K562 (cell line): ENCODE results near the gene CSNK1G1. TPM values are rescaled to one million over a fixed set of nuclear protein-coding genes. Genes with fewer than 3 reads are reported as not detected.

Experiments used
- ATAC-seq: fragments of 200-7000 bp; cut with Tn5 transposase; 3 replicates; pipeline ENCODE4 v1.9.1; 2020; ENCODE audit warnings: moderate library complexity
- BruUV-seq: library from RNA; stranded (reverse); fragments of 400-500 nt; replicated peaks from 2 replicates; lab custom pipeline; 2021; lab: Mats Ljungman, UMichigan
- CTCF ChIA-PET: fragments of 300-600 bp; formaldehyde crosslinking; extraction: SDS; loops from one replicate; lab custom pipeline; 2021; ENCODE audit warnings: low intra/inter-chr PET ratio; lab: Yijun Ruan, JAX
- POLR2A ChIA-PET: fragments of 300-600, 350-650 bp; sonication (Branson Sonifier 250); formaldehyde crosslinking; extraction: SDS; loops from one replicate; lab custom pipeline; 2021; ENCODE audit warnings: antibody characterized with exemption, inconsistent platforms; lab: Yijun Ruan, JAX
- DNase-seq, 4 experiments: peaks; one replicate each; pipeline versions ENCODE4 v3.0.0 to v3.0.0-alpha.2; 2011 to 2018; ENCODE audit warnings: low spot score in 3 of 4, mixed read lengths in 3 of 4; ENCODE audit errors: extremely low read depth in 1 of 4
- FAIRE-seq: peaks from 2 replicates; lab custom pipeline; 2011; peaks lifted over from hg19 to GRCh38; lab: Jason Lieb, UNC
- H2AFZ ChIP-seq: 2 replicates; pipeline ENCODE4 v1.6.0; 2011; ENCODE audit warnings: low read depth, low read length, control low read depth, inconsistent platforms
- H3K27ac ChIP-seq: fragments of 200-600 bp; 3 replicates; pipeline ENCODE4 v1.8.0; 2011; ENCODE audit warnings: low read depth, mild to moderate bottlenecking, control low read depth, inconsistent platforms, low read length, moderate library complexity, mixed read lengths; ENCODE audit errors: extremely low read depth
- H3K27me3 ChIP-seq, 2 experiments: fragments of 300-600 bp in 1 of 2; 2 replicates in 1 of 2; 3 replicates in 1 of 2; pipeline versions ENCODE4 v1.6.0 to v1.8.0; 2011; ENCODE audit warnings: inconsistent platforms in 2 of 2, low read length in 2 of 2, mild to moderate bottlenecking in 1 of 2, mixed read lengths in 1 of 2, moderate library complexity in 1 of 2; ENCODE audit not compliant: control insufficient read depth in 2 of 2, insufficient read depth in 2 of 2
- H3K36me3 ChIP-seq: fragments of 300-600 bp; 3 replicates; pipeline ENCODE4 v1.8.0; 2011; ENCODE audit warnings: mild to moderate bottlenecking, low read length, inconsistent platforms; ENCODE audit not compliant: control insufficient read depth, insufficient read depth
- H3K4me1 ChIP-seq, 2 experiments: fragments of 200-600 bp in 1 of 2; replicated peaks in 1 of 2; 2 replicates in 1 of 2; 3 replicates in 1 of 2; pipeline versions ENCODE4 v1.5.1 to v1.8.0; 2011; ENCODE audit warnings: inconsistent platforms in 2 of 2, low read length in 2 of 2, mild to moderate bottlenecking in 1 of 2, mixed read lengths in 1 of 2, moderate library complexity in 1 of 2; ENCODE audit not compliant: control insufficient read depth in 2 of 2, insufficient read depth in 2 of 2
- H3K4me2 ChIP-seq: 2 replicates; pipeline ENCODE4 v1.6.1; 2011; ENCODE audit warnings: low read length, control low read depth, inconsistent platforms, mixed read lengths; ENCODE audit not compliant: insufficient read depth
- H3K4me3 ChIP-seq: fragments of 200-600 bp; sonication (generic), shearing (Covaris generic); 2 replicates; pipeline ENCODE4 v1.5.1; 2016; ENCODE audit warnings: control low read depth, inconsistent platforms
- H3K79me2 ChIP-seq: fragments of 200-600 bp; 3 replicates; pipeline ENCODE4 v1.8.0; 2011; ENCODE audit warnings: low read length, inconsistent platforms; ENCODE audit not compliant: control insufficient read depth, insufficient read depth
- H3K9ac ChIP-seq, 2 experiments: 2 replicates each; pipeline versions ENCODE4 v1.6.0 to v1.6.1; 2011; ENCODE audit warnings: low read depth in 2 of 2, low read length in 2 of 2, control low read depth in 1 of 2, inconsistent platforms in 1 of 2, mild to moderate bottlenecking in 1 of 2, mixed read lengths in 1 of 2; ENCODE audit not compliant: insufficient read depth in 1 of 2
- H3K9me1 ChIP-seq: one replicate; pipeline ENCODE4 v1.6.0; 2011; ENCODE audit warnings: inconsistent platforms, mild to moderate bottlenecking, low read length, moderate library complexity; ENCODE audit not compliant: control insufficient read depth, insufficient read depth
- H3K9me3 ChIP-seq: replicated peaks from 2 replicates; pipeline ENCODE4 v1.5.1; 2011; ENCODE audit warnings: low read depth, low read length, inconsistent platforms; ENCODE audit not compliant: control insufficient read depth, insufficient read depth
- H4K20me1 ChIP-seq: replicated peaks from 2 replicates; pipeline ENCODE4 v1.6.1; 2011; ENCODE audit warnings: low read length, inconsistent platforms, mixed read lengths; ENCODE audit not compliant: control insufficient read depth, insufficient read depth
- ATF6 ChIP-seq: sonication (generic); formaldehyde crosslinking; IDR thresholded peaks from 2 replicates; pipeline ENCODE4 v1.4.0; 2020; ENCODE audit warnings: mild to moderate bottlenecking, missing genetic modification reagents
- ZFX ChIP-seq: sonication (generic); formaldehyde crosslinking; IDR thresholded peaks from 2 replicates; pipeline ENCODE4 v1.8.0; 2022; ENCODE audit warnings: mild to moderate bottlenecking, missing genetic modification reagents, moderate library complexity
- ZNF324 ChIP-seq: fragments of 250-450 bp; sonication (Bioruptor Pico); IDR thresholded peaks from 2 replicates; pipeline ENCODE4 v1.4.0; 2020; ENCODE audit warnings: mild to moderate bottlenecking
- ZNF668 ChIP-seq: fragments of 250-450 bp; sonication (Bioruptor Pico); IDR thresholded peaks from 2 replicates; pipeline ENCODE4 v1.8.0; 2022; ENCODE audit warnings: mild to moderate bottlenecking, inconsistent platforms
- WGBS: fragments of 100-300 bp; shearing (Covaris generic); methylation state at CpG from one replicate; pipeline ENCODE4 v1.1.6; 2016; ENCODE audit warnings: low coverage, mixed read lengths; ENCODE audit not compliant: insufficient coverage; ENCODE audit errors: missing lambda C conversion rate; 5-methylcytosine and 5-hydroxymethylcytosine counted together
- in situ Hi-C: fragments of 300-500 bp; cut with MboI; formaldehyde crosslinking; loops from 4 replicates; pipeline ENCODE4 v1.15.0; 2018; ENCODE audit warnings: inconsistent platforms, mixed read lengths
- intact Hi-C: fragments of 100-400 bp; cut with micrococcal nuclease; formaldehyde crosslinking; loops from 2 replicates; pipeline ENCODE4 v1.14.2; 2022
- polyA plus RNA-seq, 8 experiments: library from polyadenylated mRNA; depleted of rRNA in 4 of 8; stranded (reverse) in 5 of 8; unstranded in 3 of 8; fragments of >200 nt; fragmentation: Nextera tagmentation in 2 of 8; fragmentation: Illumina TruSeq in 1 of 8; extraction: Ambion mirVana in 2 of 8; extraction: Trizol in 1 of 8; gene quantifications; 2 replicates each; pipeline versions ENCODE4 v1.2.1 to v1.2.3, GENCODE V29; 2011 to 2014; ENCODE audit warnings: inconsistent platforms in 1 of 8, missing spikeins in 1 of 8
- total RNA-seq, 7 experiments: library from RNA; depleted of rRNA in 6 of 7; stranded (reverse); fragments of >200 nt in 6 of 7; fragmentation: Illumina TruSeq in 2 of 7; extraction: Trizol in 2 of 7; gene quantifications; 2 replicates each; pipeline versions ENCODE4 v1.2.1 to v1.2.3, GENCODE V29; 2011 to 2021; ENCODE audit warnings: low replicate concordance in 1 of 7
- TF ChIP-seq, protein P1 (sequence below): sonication (generic); formaldehyde crosslinking; IDR thresholded peaks from 2 replicates; pipeline ENCODE4 v1.9.0; 2022; ENCODE audit warnings: mild to moderate bottlenecking, missing genetic modification reagents

Gene CSNK1G1
- total and polyA plus RNA-seq, 9 of the 15 experiments (the other 6 are each of a cell fraction or from before 2014, with no cell fraction given) = 4.5 to 18.5 (median 9.5) TPM

- TF ChIP-seq ATF6 (CRISPR knock-in tag) (no peak), ZFX (CRISPR knock-in tag) (no peak), ZNF324 (CRISPR knock-in tag) (no peak), ZNF668 (no peak)
- TF ChIP-seq, protein P1, sequence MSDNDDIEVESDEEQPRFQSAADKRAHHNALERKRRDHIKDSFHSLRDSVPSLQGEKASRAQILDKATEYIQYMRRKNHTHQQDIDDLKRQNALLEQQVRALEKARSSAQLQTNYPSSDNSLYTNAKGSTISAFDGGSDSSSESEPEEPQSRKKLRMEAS = no peak
- Histone ChIP-seq H3K79me2 (no peaks in the 10 kb centered on the region), H3K4me1 (no peaks in the 10 kb centered on the region), H2AFZ (no peak overlapping the region), H3K36me3 (peaks cover 85% of the 10 kb centered on the region), H3K9me1 (no peaks in the 10 kb centered on the region), H3K9ac (no peak overlapping the region), H3K4me2 (no peak overlapping the region), H3K9me3 (no peaks in the 10 kb centered on the region), H3K4me3 (no peak overlapping the region), H3K27me3 (no peaks in the 10 kb centered on the region), H3K27ac (no peak overlapping the region), H4K20me1 (no peaks in the 10 kb centered on the region)
- ATAC-seq = no peak
- ChIA-PET POLR2A (interaction anchor here (0.8 kb wide), 1 partner anchor 268 kb away, joined by 3 read pairs; no protein-coding TSS in a partner anchor), CTCF (no interaction called here)
- intact Hi-C loops = no loop called here
- DNase-seq = no peak
- BruUV-seq = no TSS peak
- no peak for FAIRE-seq
- in situ Hi-C loops = no loop called here
- WGBS = 75% methylated on average over 6 of the region's 6 CpGs
These were observed 228.3 kb downstream of the CSNK1G1 start for GRCh38 chr15:64127521-64128270.
